Heart left ventricle (tissue), 13 donors: ENCODE data around the gene NCS1.

Experiments used
- CTCF ChIP-seq, 12 donors: fragments of 200-600 bp; sonication (generic) in 4 of 12; IDR thresholded peaks; one replicate each; pipeline versions ENCODE4 v1.5.0 to v1.8.0; 2018 to 2022; ENCODE audit warnings: antibody characterized with exemption in 12 of 12, mild to moderate bottlenecking in 5 of 12
- POLR2A ChIP-seq, 2 donors: fragments of 450-650 bp; IDR thresholded peaks; one replicate each; pipeline ENCODE4 v1.6.1; 2017; ENCODE audit warnings: antibody characterized with exemption in 2 of 2, mild to moderate bottlenecking in 2 of 2, moderate library complexity in 2 of 2
- donor health status: ischemic (EF 13 %, LVEDD 7.1; RV severe dilation, severe dysfunction).
- donor health status: DM: no; HTN: yes; CAD: no.
- donor health status: DM: no; HTN: no; CAD: no.
- donor health status: ischemic (EF 25% LVEDD 6.9; RV normal size, moderate dysfunction).
- donor health status: ischemic (EF 25% LVEDD 5.7; RV mildly dilated, moderate dysfunction).
- donor health status: ischemic (EF 35%, LVEDD 5.7; RV mildly dilated, moderate dysfunction).
- donor health status: nonischemic (EF 11% LVEDD 7.7; RV severe dilation, severe dysfunction).
- donor health status: DM: yes; HTN: yes; CAD: no.
- donor health status: PGD.
- donor health status: ischemic (EF 29% LVEDD 5.4; RV normal size, mild dysfunction).
- donor health status: nonischemic (EF 23%, LVEDD 6.1; RV moderate dilation, normal function).

DNA sequence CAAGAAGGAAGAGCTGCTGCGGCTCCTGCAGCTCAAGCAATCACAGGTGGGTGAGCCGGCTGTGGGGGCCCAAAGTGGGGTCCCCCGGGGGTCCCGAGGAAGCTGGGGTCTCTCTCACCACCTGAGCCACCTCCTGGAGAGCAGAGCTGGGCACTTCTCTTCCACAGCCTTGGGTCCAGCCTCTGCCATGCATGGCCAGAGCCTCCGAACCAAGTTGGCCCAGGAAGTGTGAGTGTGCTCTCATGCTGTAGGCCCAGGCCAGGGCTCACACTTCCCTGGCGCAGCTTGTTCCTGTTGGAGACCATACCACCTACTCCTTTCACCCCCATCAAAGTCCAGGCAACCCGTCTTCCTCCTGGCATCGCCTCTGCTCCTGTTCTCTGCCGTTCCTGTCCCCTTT, 113.1 kb downstream of the NCS1 start:
- no peak for TF ChIP-seq CTCF (IDR thresholded peaks at IDR 0.05)
- TF ChIP-seq POLR2A (IDR thresholded peaks at IDR 0.05), result no peak
